NCI-H2029 treated with DMSO at 0.1 percent for 48 hours (cell line): Measurements from ENCODE around the gene CEP57L1.
"Not testable (repeated sequence)": the region's sequence is repeated elsewhere in the genome, so short reads cannot be mapped to it uniquely, and the experiment has no call there.

Experiments
- DNase-seq: peaks from one replicate; lab custom pipeline; 2025; lab: John Stamatoyannopoulos, UW

Gene CEP57L1

DNA sequence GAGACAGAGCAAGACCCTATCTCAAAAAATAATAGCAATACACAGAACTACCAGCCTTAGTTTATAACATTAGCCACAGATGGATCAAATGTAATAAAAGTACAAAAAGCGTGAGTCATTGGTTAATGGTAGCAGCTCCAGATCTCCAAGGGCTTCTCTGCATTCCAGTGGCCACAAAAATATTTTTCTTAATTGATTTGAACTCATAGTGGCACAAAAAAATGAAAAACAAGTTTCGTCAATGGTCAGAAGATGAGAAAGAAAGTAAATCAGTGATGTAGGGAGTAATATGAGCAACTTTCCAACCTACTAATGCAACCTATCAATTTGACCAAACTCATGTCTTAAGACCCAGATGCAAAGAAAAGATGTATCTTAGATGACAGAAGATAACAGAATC is 79.6 kb downstream of the CEP57L1 start:
- DNase-seq = no peak

DNA sequence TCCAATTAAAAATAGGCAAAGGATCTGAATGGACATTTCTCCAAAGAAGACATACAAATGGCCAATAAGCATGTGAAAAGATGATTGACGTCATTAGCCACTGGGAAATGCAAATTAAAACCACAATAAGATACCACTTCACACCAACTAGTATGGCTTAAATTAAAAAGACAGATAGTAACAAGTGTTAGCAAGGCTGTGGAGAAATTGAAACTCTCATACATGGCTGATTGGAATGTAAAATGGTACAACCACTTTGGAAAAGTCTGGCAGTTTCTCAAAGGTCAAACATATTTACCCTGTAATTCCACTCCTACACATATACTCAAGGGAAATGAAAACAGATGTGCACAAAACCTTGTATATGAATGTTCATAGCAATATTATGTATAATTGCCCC is 83.6 kb downstream of the CEP57L1 start:
- no peak for DNase-seq

DNA sequence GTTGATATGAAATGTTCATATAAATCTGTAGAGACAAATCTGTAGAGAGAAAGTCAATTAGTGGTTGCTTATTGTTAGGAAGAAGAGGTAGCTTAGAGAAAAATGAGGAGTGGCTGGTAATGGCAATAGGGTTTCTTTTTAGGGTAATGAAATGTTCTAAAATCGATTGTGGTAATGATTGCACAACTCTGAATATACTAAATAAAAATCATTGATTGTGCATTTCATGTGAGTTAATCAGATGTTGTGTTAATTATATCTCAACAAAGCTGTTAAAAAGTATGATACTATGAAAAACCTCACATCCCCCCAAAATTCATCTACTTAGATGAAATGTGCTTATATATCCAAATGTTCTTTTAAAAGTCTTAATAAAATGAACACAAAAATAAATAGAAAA is 84.2 kb downstream of the CEP57L1 start:
- no peak for DNase-seq

DNA sequence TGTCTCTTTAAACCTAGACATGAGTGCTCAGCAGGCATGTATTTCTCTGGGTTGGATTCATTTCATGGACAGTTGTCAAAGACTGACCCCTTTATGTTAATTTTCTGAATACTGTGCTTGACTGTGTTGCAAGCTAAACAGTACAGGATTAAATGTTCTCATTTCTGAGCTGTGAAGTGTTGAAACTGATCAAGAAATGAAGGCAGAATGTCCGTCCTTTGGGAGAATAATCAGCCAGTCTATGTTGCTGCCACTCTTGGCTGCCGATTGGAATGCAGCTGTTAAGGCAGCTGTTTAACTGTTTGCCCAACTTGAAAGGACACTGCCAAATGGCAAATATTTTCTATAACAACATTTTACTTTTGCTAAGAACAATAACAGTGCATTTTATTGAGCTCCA is 87.3 kb downstream of the CEP57L1 start:
- no peak for DNase-seq

DNA sequence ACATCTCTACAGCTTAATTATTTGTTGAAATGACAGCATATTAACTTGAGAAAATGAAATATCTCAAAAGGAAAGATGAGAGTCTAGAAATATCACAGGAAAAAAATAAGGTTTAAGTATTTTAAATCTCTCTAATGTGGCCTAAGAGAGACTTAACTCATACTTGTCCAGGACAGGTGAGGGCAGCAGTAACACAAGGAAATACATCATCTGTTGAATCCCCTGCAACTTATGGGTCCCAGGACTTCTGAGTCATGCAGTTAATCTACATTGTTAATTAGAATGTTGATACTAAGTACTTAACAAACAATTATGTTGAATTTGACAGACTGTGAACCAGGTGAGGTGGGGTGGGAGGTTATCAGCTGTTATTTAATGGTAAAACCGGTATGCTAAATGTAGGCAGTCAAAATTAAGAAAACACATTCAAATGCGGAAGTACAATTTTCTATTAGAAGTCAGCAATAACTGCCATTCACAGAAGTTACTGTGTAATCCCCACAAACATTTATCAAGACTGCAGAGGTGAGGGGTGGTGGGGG is 87.9 kb downstream of the CEP57L1 start:
- no peak for DNase-seq

DNA sequence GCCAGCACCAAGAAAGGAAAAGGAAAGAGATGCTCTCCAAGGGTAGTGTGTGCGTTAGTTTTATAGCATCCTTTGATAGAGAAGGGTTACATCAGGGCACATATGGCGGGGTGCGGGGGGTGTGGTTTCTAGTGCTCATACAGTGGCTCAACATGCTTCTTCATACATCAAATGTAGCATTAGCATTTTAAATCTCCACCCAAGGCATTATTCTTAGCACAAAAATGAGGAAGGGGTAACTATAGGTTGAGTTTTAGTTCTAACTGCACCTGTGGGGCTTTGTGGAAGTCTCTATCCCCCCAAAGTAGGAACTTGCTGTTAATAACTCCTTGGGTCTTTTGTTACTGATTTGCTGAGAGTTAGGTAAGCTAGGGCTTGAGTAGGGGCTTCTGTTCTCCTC is 89.3 kb downstream of the CEP57L1 start:
- DNase-seq = no peak

DNA sequence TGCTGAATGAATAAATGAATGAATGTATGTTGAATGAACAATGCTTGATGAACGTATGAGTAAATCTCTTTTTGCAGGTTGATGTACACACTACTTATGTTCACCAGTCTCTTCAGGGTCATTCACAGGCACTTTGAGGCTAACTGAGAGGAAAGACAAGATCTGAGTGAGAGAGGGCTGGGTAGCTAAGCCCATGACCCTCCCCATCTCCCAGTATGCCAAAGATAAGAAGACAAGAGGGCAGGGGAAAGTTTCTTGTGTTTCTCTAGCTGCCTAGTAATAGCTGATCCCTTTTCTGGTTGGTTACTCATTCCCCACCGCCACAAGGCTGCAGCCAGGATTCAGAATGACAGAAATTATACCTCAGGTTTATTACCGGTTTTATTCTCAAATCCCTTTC is 90.7 kb downstream of the CEP57L1 start:
- DNase-seq = no peak

DNA sequence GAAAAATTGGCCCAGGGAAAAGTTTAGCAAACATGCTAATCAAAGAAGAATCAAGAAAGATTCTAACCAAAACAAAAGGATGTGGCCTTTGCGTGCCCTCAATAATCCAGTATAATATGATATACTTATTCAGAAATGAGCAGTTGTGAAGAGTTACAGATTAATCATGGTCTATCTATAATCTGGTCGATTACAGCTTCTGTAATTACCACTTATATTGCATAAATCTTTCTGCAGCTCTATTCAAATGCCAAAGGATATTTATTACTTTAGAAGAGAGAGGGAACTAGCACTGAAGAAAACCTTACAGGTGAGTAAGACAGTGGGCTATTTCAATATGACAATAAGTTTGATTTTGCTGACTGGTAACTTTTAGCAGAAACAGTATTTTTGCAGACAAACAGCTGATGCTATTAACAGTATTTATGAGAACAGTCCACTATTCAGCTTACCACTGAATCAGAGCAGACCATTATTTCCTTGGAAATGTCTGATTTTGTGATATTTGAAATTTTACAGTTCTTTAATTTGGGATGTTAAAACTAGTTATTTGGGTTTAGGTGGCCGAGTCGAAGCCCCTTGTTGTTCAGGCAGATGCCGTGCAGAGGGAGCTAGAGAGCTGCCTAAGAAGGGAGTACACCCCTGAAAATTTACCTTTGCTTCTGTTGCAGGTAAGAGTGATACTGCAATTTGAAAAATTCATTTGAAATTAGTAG is 92.2 kb downstream of the CEP57L1 start:
- peak; percentile 58 for DNase-seq

DNA sequence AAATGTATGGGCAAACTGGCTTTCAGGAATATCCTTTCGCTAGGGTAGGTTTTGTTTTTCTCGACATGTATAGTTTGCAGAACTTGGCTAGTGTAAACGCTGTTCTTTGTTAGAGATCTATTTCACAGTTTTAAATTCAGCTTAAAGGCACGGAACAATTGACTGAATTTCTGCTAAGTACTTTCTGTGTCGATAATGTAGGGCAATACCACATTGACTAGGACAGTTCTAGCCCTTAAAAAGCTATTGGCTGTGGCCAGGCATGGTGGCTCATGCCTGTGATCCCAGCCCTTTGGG is 92.8 kb downstream of the CEP57L1 start:
- no peak for DNase-seq

DNA sequence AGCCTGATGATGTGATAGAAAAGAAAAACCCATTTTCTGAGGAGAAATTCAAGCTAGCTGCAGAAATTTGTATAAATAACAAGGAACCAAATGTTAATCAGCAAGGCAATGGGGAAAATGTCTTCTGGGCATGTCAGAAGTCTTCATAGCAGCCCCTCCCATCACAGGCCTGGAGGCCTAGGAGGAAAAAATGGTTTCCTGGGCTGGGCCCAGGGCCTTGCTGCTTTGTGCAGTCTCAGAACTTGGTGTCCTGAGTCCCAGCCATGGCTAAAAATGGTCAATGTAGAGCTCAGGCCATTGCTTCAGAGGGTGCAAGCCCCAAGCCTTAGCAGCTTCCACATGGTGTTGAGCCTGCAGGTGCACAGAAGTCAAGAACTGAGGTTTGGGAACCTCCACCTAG is 96.1 kb downstream of the CEP57L1 start:
- DNase-seq = not testable (repeated sequence)

DNA sequence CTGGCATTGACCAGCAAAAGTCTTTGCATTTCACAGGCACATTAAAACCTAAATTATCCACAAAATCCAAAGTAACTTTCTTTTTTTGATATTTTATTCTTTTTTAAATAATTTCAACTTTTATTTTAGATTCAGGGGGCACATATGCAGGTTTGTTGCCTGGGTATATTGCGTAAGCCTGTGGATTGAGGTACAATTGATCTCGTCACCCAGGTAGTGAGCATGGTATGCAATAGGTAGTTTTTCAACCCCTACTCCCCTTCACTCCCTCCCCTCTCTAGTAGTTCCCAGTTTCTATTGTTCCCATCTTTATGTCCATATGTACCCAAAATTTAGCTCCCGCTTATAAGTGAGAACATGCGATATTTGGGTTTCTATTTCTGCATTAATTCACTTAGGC is 97.6 kb downstream of the CEP57L1 start:
- no peak for DNase-seq

DNA sequence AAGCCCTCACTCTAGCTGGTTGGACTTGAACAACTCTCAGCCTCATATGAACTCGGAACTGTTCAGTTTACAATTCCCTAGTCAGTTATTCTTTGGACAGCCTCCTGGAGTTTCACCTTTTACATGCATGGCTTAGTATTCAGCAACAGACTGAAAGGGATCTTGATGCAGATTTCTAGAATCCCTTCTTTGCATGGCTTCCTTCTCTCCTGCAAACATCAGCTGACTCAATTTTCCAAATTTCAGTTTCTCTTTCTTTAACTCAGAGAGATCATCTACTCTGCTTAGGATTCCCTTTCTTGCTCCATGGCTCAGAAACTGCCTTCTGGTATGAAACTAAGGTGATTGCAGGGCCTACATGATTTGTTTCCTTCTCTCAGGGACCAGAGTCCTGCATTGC is 99.6 kb downstream of the CEP57L1 start:
- no peak for DNase-seq

DNA sequence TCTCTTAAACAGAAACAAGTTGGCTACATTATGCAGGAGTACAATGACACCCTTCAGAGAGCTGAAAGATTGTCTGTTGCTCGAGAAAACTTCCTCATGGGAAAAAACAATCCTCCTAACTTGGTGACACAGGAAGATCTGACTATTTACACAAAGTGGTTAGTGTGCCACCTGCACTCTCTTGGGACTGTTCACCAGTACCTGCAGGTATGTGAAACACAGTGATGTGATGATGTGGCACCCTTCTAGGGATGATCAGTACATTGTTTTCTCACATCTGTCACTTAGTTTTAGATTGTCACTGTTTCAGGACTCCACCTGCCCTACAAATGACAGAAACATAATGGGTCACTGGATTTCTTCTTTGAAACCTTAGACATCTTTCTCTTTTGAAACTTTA is 101.8 kb downstream of the CEP57L1 start:
- DNase-seq = no peak

DNA sequence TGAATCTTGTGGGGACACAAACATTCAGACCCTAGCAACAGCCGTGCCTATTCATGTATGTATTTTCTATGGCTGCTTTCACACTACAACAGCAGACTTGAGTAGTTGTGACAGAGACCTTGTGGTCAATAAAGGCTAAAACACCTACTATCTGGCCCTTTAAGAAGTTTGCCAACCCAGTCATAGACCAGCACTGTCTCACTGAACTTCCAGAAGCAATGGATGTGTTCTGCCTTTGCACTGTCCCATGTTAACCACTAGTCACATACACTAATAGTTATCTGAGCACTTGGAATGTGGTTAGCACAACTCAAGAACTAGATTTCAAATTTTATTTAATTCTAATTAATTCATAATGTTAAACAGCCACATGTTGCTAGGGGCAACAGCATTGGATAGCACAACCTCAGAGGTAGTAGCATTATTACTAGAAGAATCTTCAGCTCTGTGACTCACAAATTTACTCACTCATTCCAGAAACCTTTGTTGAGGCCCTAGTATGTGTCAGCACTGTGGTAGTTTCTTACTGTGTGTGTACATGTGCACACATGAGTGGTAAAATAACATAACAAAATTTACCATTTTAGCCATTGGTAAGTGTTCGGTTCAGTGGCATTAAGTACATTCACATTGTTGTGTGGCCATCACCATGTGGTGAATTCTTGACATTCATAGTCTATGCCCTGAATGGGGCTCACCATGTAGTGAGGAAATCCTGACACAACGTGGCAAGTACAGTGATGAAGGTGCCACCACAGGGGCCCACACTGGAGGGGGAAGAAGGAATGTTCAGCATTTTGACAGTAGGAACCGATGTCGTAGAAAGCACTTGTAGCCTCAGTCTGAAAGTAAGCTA is 107.3 kb downstream of the CEP57L1 start:
- DNase-seq = no peak

DNA sequence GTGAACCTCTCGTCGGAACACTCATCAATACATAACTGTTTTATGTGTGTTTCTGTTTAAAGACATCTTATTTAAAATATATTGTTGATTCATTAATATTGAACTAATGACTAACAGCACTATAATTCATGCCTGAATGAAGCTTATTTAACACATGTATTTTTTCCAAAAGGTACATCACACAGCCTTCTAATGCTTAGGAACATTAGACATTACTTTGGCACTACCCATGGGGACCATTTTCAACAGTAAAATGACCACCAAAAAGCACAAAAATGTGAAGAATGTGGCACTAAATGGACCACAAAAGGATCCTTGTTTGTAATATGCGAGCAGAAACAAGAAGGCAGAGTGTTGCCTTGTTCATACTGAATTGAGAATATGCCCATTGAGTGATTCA is 109.2 kb downstream of the CEP57L1 start:
- no peak for DNase-seq

DNA sequence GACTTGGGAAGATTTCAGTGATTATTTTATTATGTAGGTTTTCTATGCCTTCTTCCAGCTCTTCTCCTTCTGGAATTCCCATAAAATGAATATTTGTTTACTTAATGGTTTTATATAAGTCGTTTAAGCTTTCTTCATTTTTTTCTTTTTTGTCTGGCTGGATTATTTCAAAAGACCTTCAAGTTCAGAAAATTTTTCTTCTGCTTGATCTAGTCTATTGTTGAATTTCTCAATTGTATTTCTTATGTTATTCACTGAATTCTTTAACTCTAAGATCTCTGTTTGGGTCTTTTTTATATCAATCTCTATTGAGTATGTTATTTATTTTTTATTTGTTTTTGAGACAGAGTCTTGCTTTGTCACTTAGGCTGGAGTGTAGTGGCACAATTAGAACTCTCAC is 117.4 kb downstream of the CEP57L1 start:
- no peak for DNase-seq
